HG03159 (cell line): ENCODE results near the gene PRODH2.

Source experiments
- ATAC-seq: cut with Tn5 transposase; IDR thresholded peaks from one replicate; pipeline ENCODE4 v1.9.1; 2021; ENCODE audit warnings: mild to moderate bottlenecking, moderate library complexity; ENCODE audit not compliant: unreplicated experiment

PRODH2 gene

DNA sequence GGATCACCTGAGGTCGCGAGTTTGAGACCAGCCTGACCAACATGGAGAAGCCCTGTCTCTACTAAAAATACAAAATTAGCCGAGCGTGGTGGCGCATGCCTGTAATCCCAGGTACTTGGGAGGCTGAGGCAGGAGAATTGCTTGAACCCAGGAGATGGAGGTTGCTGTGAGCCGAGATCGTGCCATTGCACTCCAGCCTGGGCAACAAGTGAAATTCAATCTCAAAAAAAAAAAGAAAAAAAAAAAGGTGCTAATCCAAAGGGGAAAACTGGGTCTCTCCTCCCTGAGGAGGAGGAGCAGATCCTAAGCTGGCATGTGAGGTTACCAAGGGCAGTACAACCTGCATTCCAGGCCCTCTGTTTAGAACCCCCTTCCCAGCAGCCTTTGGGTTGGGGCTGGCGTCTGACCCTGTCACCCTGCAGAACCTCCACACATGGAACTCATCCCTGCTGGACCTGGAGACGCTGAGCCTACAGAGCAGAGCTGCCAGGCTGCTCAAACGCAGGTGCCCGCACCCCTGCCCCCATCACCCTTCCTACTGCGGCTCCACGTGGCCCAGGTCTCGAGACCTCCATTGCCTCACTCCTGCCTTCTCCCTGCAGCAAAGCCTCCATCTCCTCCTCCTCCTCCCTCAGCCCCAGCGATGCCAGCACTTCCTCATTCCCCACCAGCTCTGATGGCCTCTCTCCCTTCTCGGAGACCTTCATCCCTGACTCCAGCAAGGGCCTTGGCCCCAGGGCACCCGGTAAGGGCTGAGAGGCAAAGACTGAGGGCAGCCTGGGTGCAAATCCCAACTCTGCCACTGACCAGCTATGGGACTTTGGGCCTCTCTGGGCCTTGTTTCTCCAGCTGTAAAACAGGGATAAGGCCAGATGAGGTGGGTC lies 48.0 kb downstream of the PRODH2 start:
- ATAC-seq = no peak

DNA sequence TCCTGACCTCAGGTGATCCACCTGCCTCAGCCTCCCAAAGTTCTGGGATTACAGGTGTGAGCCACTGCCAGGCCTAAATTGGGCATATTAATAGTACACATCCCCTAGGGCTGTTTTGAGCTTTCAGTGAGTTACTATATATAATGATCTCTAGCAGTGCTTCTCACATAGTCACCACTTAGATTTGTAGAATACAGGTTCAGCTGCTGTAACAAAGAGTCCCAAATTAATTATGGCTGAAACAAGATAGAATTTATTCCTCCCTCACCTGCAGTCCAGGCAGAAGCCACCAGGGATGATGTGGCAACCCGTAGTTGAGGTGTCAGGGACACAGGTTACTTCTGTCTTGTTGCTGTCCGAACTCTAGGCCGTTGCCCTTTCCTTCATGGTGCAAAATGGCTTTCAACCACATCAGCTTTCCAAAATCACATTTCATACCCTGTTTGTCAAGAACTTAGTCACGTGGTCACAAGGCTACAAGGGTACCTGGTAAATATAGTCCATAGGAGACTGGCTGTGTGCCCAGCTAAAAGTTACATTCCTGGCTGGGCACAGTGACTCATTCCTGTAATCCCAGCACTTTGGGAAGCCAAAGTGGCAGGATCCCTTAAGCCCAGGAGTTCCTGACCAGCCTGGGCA lies 51.8 kb downstream of the PRODH2 start:
- ATAC-seq = no peak

DNA sequence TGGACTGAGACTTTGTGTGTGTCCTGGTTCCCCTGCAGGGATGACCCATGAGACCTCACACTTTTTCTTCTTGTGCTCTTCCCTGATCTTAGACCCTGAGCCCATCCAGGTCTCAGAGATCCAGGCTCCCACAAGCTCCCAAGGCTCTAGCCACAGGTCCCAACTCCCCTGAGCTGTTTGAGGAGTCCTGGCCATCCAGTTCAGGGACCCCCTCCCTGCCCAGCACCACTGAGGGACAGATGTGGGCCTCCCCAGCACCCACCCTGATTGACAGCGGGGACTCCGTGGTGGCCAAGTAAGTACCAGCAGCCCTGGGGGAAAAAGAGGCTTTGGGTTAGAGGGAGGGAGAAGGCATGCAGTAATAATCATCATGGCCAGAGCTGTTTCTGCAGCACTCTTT lies 52.9 kb downstream of the PRODH2 start:
- ATAC-seq = no peak

DNA sequence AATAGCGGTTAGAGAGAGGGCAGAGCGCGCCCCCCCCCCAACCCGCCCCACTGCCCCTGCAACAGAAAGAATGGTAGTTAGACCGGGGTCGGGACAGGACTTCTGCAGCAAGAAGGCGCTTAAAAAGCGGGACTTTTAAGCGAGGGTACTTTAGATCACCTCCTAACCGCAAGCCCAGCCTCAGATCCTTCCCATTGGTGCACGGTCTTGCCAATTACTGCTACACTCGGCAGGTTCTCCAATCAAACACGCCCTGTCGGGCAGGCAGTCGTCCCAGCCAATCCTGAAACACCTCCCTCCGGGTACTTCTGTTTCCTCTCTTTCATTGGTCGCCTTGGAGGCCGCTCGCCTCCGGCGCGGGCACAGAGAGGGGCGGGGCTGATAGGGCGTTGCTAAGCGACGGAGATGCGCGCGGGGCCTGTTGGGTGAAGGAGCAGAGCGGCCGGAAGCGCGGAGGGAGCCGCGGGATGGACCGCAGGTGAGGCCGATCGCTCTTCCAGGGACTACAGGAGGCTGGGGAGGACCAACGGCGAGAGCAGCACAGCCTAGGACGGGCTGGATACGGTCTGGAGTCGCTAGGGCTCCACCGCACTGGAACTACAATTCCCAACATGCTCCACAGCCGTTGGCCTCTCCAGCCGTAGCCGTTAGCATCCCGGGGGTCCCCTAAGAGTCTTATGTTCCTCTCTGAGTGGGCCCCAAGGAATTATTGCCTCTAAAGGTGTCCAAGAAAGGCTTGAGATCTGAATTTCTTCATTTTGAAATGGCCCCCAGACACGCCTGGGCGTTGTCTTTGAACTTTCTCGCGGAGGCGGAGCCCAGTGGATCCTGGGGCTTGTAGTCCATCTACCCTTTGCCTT lies 54.7 kb downstream of the PRODH2 start, which contains the start of gene PROSER3:
TSS of gene PROSER3 (plus strand) at position 428 of the 860 bp plus-strand sequence. CDS start at position 468, 40 bp downstream.
- peak; percentile 93 for ATAC-seq

DNA sequence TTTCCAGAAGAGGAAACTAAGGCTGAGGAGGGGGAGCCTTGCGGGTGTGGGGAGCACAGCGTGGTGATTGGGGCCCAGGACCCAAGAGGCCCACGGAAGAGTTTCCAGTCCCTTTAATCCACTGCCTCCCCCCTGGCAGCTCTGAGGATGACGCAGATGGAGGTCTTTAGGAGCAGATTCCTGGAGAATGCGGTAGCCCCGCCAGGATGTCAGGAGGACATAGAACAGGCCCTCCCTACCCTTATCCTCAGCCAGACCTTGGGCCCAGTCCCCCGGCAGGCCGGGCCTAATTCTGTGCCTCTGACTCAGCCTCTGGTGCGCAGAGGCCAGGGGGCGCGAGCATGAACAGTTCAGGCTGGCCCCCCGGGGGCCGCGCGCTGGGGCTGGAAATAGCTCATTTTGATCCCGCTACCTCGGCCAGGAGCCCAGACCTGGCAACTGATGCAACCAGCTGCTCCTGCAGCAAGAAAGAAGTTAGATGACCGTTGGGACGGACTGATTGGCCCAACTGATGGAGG lies 55.4 kb downstream of the PRODH2 start:
- ATAC-seq = no peak

DNA sequence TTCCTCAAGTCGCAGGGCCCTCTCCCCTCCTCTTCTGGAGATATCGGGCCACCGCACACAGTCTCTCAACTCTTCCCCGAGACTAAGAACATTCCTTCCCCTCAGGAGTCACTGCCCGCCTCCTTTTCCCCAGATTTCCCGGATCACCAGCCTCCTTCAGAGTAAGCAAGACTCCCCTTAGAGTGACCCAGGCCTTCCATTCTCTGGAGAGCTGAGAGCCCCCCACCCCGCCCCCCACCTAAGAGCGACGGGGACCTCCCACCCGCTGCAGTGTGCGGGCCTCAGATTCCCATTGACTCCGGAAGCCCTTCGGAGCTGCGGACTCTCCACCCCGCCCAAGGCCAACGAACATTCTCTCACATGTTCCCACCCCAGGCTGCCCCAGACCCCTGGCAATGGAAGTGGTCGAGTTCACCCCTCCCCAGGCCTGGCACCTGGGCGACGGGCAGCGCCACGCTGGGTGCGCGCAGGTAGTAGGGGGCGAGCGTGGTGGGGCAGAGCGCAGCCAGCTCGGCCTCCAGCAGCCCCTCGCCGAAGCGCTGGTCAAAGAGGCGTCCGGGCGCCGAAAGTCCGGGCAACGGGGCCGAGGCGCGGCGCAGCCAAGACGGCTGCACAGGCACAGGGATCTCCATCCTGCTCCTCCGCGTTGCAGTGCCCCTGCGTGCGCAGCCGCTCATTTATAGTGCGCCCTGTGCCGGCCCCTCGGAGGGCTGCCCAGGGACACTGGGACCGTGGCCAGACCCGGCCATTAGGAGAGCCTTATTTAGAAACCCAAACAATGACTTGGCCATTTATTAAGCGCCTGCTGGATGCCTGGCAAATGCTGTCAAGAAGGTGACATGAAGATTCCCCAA lies 56.0 kb downstream of the PRODH2 start, which contains the start of gene HSPB6:
TSS of gene HSPB6 (minus strand) at position 653 of the 854 bp plus-strand sequence. CDS start at position 632, 21 bp downstream.
- no peak for ATAC-seq

DNA sequence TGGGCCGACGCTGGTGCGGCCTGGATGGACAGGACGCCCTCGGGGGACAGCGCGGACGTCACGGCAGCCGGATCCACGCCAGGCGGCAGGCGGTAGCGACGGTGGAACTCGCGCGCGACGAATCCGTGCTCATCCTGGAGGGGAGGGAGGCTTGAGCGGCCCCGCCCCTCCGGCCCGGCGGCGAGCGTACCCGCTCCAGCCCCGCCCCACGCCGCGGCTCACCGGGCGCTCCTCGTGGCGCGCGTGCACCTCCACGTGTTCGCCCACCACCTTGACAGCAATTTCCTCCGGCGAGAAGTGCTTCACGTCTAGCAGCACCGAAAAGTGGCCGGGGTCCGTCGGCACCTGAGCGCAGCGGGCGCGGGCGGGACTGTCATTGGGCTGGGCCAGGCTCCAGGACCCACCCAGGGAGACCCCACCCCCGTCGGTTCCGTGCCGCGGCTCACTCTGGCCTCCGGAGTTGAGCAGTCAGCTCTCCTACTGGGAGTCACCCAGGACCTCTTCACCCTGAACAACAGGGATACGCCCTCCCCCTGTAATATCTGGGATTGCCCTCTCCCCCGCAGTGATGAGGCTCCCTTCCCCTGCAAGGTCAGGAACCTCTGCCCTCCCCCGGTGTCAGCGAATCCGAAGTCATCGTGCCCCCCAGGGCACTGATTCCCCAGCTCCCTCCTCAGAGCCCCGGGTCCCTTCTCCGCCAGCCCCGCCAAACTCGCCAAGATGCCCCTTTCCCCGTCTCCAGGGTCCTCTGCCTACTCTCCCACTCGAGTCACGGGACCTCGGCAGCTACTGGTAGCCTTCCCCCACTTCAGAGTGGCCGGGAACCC lies 56.9 kb downstream of the PRODH2 start:
- no peak for ATAC-seq

DNA sequence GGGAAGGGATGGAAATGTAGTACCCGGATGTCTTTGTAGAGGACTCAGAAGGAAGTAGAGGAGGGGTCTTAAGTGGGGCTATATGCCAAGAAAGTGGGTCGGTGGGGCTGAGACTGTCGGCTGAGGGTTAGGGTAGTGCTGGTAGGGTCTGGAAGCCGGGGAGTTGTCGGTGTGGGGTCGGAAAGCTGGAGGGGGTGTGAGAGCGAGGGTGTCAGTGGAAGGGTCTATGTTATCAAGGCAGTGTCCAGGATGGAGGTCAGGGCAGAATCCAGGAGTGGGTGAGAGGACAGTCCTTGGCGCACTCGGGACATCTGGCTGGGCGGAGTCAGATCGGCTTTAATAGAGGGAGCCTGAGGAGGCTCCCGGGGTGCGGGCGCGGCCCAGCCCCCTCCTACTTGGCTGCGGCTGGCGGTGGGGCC lies 57.5 kb downstream of the PRODH2 start:
- ATAC-seq = no peak

DNA sequence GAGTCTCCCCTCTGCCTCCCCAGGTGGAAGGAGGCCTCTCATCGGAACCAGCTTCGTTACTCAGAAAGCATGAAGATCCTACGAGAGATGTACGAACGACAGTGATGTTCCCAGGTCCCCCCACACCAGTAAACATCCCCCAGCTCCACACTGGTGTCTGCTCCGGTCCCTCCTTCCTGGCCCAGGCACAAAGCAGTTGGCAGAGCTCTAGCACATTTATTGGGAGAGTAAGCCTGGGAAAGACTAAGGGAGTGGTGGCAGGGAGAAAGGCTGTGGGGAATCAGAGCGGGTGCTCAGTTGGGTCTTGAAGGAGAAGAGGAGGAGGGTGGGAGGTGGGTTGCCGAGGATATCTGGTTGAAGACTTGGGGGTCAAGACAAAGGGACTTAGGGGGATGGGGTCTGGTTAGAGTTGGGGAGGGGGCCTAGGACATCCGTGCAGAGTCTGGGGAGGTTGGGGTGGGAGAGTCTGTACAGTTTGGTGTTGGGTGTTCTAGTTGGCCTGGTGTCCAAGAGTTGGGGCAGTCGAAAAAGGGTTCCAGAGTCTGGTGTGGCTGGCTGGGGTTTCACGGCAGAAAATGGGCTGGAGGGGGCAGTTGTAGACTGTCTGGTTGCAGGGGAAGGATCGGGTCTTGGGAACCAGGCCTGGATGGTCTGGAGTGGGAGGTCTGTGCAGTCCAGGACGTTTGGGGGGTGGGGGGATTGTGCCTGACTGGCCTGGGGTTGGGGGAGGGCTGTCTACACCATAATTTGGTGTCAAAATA lies 58.1 kb downstream of the PRODH2 start:
- ATAC-seq = no peak

DNA sequence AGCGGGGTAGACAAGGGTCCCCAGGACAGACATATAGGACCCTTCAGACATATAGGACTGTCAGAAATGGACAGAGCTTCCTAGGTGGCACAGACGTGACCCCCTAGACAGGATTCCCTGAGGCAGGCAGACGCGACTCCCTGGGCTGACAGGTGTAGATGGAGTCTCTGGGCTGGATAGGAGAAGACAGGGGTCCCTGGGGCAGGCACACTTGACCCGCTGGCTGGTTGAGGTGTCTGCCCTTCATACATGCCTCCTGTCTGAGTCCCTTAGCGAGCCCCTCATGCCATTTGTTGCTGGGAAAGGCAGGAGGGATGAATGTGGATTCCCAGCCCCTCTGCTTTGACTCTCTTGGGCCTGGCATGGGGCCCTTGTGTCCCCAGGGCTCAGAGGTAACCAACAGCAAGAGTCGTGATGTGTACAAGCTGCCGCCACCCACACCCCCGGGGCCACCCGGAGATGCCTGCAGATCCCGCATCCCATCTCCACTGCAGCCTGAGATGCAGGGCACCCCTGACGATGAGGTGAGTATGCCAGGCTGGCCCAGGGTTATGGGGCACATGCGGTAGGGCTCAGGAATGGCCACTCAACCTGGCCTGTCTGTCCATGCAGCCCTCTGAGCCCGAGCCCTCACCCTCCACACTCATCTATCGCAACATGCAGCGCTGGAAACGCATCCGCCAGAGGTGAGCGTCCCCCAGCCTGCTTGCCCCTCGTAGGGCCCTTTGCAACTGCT lies 58.8 kb downstream of the PRODH2 start:
- no peak for ATAC-seq

DNA sequence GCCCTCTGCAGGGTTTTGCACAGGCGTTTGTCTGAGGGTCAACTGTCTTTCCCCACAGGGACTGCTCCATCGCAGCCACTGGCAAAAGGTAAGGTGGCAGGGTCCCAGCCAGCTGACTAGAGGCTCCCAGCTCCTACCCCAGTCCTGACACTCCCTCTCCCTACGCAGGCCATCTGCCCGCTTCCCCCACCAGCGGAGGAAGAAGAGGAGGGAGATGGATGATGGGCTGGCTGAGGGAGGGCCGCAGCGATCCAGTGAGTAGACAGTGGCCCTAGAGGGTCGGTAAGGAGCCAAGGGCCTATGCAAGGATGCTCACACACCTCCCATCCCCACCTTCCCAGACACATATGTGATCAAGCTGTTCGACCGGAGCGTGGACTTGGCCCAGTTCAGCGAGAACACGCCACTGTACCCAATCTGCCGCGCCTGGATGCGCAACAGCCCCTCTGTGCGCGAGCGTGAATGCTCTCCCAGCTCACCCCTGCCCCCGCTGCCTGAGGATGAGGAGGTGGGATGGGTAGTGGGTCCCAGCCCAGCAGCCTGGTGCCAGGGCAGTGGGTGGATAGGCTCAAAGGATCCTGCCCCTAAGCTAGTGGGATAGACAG lies 59.8 kb downstream of the PRODH2 start:
- no peak for ATAC-seq

DNA sequence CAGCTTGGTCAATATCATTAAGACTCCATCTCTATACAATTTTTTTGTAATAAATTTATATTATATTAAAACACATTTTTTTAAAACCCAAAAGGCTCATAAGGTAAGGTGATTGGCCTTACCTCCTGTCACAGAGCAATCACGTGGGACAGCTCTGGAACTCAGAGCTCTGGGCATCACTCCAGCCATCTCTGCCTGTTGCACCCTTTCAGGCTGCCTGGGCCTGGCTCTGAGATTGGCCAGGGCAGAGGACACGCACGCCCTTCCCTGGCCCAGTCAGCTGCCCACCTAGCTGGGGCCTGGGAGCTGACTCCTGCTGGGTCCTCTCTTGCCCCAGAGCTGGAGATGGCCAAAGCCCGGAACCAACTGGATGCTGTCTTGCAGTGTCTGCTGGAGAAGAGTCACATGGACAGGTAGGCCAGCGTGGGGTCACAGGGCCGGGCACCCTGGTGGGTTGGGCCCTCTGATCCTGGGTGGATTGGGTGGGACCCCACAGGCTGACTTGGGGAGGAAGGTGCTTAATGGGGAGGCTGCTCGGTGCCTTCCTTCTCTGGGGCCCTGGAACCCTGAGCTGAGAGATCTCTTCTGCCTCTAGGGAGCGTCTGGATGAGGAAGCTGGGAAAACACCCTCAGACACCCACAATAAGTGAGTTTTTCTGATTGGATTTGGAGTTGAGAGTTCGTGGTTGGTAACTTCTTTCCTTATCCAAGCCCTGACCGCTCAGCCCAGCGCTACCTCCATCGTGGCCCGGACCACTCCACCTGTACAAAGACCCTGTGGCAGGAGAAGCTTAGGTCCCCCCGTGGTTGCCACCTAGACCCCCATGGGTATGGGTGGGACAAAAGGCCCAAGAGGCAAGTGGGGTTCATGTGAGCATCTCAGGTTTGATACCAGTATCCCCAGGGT lies 60.6 kb downstream of the PRODH2 start:
- no peak for ATAC-seq

DNA sequence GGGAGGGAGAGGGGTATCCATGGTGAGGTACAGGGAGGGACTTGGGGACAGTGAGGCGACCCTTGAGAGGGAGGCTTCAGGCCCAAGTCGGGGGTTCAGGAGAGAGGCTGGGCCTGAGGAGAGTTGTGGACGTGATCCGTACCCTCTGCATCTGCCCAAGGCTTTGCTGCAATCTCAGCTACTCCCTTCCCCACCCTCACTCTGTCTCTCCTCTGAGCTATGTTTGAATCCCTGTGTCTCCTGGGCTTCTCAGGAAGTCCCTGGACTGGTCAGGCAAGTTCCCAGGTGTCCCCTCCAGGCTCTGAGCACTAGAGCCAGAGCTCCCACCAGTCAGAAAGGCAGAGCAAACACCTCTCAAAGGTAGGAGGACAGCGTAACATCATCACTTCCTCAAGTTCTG lies 62.5 kb downstream of the PRODH2 start:
- ATAC-seq = no peak
